Mesodermal cell (in vitro differentiated cells): ENCODE data around the gene PVALEF.

Experiments used
- H3K27ac ChIP-seq: 2 replicates; pipeline ENCODE4 v1.7.0; 2013; ENCODE audit warnings: mild to moderate bottlenecking, low read depth, low read length, moderate library complexity; ENCODE audit not compliant: severe bottlenecking
- H3K36me3 ChIP-seq: 2 replicates; pipeline ENCODE4 v1.7.1; 2013; ENCODE audit warnings: mild to moderate bottlenecking, low read length, moderate library complexity; ENCODE audit not compliant: control insufficient read depth, insufficient read depth
- H3K4me1 ChIP-seq: one replicate; pipeline ENCODE4 v1.7.1; 2013; ENCODE audit warnings: mild to moderate bottlenecking, low read length; ENCODE audit not compliant: insufficient read depth, control insufficient read depth, poor library complexity, severe bottlenecking
- H3K4me3 ChIP-seq: 2 replicates; pipeline ENCODE4 v1.7.0; 2013; ENCODE audit warnings: low read length, control low read depth, mild to moderate bottlenecking; ENCODE audit not compliant: insufficient read depth, poor library complexity, severe bottlenecking; ENCODE audit errors: extremely low read depth
- H3K9me3 ChIP-seq: 2 replicates; pipeline ENCODE4 v1.7.1; 2013; ENCODE audit warnings: mild to moderate bottlenecking, low read length, moderate library complexity; ENCODE audit not compliant: control insufficient read depth
- WGBS, 2 experiments: methylation state at CpG; one replicate each; pipeline ENCODE4 v1.1.5; 2013; ENCODE audit warnings: missing lambda C conversion rate in 2 of 2; ENCODE audit not compliant: insufficient coverage in 2 of 2; 5-methylcytosine and 5-hydroxymethylcytosine counted together

The PVALEF gene

DNA sequence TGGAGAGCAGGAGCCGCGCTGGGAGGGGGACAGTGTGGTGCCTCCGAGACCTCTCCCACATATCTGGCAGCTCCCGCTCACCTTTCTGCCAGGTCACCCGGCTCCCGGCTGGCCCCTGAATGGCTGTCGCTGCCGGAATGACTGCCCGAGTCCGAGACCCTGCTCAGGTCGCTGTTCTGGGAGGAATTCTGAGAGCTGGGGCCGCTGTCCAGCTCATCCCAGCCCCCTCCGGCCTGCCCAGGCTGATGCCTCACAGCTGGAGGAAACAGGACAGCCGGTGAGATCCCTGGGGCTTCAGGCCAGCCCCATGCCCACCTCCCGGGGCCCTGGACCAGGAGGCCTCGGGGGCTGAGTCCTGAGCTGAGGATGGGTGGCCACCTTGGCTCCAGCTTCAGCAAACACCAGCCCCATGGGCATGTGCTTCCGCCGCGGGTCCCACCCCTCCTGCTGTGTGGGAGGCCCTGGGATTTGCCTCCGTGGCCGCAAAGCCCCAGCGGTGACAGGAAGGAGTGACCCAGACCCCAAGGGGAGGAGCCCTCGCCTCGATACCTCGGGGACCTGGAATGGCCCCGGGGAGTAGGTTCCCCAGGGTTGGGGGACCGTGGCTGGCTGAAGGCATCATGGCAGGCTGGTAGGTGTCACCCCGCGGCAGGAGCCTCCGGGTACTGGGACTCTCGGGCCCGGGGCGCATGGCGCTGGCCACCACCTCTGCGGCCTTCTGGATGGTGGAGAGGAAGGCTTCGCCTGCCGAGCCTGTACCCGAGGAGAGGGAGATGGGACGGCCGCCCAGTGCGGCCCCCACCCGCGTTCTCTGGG, 66.7 kb downstream of the PVALEF start:
- H3K27ac ChIP-seq = no peak overlapping the region
- H3K36me3 ChIP-seq = peaks cover 45% of the 10 kb centered on the region
- peaks cover 8% of the 10 kb centered on the region for H3K4me1 ChIP-seq
- no peak overlapping the region for H3K4me3 ChIP-seq
- WGBS, 2 experiments = 96 to 97% methylated on average over 30 to 31 of the region's 43 CpGs
- peaks cover 3% of the 10 kb centered on the region for H3K9me3 ChIP-seq
